Right atrium auricular region (tissue), 2 donors: ENCODE data around the gene KCNMA1. TPM values are rescaled to one million over a fixed set of nuclear protein-coding genes. Genes with fewer than 3 reads are reported as not detected.
"Not testable (repeated sequence)": the region's sequence is repeated elsewhere in the genome, so short reads cannot be mapped to it uniquely, and the experiment has no call there.

Experiments used
- DNase-seq: peaks from one replicate; pipeline ENCODE4 v3.0.0-alpha.2; 2019; ENCODE audit warnings: low spot score
- H3K27ac ChIP-seq, 2 donors: fragments of 200-600 bp; sonication (generic); 1 replicate in 1 of 2; 2 replicates in 1 of 2; pipeline ENCODE4 v1.5.1; 2016 to 2019
- H3K27me3 ChIP-seq, 2 donors: fragments of 200-600 bp; sonication (generic); one replicate each; pipeline versions ENCODE4 v1.5.1 to v1.6.0; 2017 to 2019
- H3K36me3 ChIP-seq: fragments of 200-600 bp; sonication (generic); one replicate; pipeline ENCODE4 v1.5.1; 2016
- H3K4me1 ChIP-seq, 2 donors: fragments of 200-600 bp; sonication (generic); one replicate each; pipeline versions ENCODE4 v1.5.1 to v1.6.0; 2017 to 2019
- H3K4me3 ChIP-seq, 2 donors: fragments of 200-600 bp; sonication (generic); 1 replicate in 1 of 2; 2 replicates in 1 of 2; pipeline ENCODE4 v1.5.1; 2017 to 2019; ENCODE audit warnings: mild to moderate bottlenecking in 1 of 2, moderate library complexity in 1 of 2
- H3K9me3 ChIP-seq, 2 donors: fragments of 200-600 bp; sonication (generic); one replicate each; pipeline ENCODE4 v1.5.1; 2019
- total RNA-seq, 2 donors: library from RNA; depleted of rRNA; stranded (reverse); fragments of >200 nt; gene quantifications; one replicate each; pipeline ENCODE4 v1.1.0, GENCODE V29; 2016
- TF ChIP-seq, protein P1 (sequence below), 2 donors: fragments of 200-600 bp; sonication (generic); IDR thresholded peaks; one replicate each; pipeline ENCODE4 v1.5.1; 2019; ENCODE audit warnings: antibody characterized with exemption in 2 of 2

The KCNMA1 gene
- total RNA-seq, 2 donors from 2014 or later: 2.3 to 3.5 TPM

DNA sequence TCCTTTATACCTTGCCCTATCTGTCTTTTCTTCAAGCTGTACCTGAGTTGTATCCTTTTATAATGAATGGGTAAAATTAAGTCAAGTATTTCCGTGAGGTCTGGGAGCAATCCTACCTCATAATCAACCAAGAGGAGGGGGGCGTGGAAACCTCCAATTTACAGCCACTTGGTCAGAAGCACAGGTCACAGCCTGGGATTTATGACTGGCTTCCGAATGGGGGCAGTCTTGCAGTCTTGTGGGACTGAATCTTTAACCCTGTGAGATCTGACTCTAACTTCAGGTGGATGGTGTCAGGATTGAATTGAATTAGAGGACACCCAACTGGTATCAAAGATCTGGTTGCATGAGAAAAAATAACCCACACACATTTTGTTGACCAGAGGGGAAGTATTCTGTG, 23.5 kb upstream of the KCNMA1 start:
- TF ChIP-seq, protein P1, sequence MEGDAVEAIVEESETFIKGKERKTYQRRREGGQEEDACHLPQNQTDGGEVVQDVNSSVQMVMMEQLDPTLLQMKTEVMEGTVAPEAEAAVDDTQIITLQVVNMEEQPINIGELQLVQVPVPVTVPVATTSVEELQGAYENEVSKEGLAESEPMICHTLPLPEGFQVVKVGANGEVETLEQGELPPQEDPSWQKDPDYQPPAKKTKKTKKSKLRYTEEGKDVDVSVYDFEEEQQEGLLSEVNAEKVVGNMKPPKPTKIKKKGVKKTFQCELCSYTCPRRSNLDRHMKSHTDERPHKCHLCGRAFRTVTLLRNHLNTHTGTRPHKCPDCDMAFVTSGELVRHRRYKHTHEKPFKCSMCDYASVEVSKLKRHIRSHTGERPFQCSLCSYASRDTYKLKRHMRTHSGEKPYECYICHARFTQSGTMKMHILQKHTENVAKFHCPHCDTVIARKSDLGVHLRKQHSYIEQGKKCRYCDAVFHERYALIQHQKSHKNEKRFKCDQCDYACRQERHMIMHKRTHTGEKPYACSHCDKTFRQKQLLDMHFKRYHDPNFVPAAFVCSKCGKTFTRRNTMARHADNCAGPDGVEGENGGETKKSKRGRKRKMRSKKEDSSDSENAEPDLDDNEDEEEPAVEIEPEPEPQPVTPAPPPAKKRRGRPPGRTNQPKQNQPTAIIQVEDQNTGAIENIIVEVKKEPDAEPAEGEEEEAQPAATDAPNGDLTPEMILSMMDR (IDR thresholded peaks at IDR 0.05): no peak
- DNase-seq: no peak
- H3K36me3 ChIP-seq: no peaks in the 10 kb centered on the region
- no peak overlapping the region for H3K27ac ChIP-seq
- H3K9me3 ChIP-seq: peaks cover 0 to 7% of the 10 kb centered on the region in 2 donors
- H3K27me3 ChIP-seq: no peaks in the 10 kb centered on the region
- no peaks in the 10 kb centered on the region for H3K4me1 ChIP-seq
- no peak overlapping the region for H3K4me3 ChIP-seq

DNA sequence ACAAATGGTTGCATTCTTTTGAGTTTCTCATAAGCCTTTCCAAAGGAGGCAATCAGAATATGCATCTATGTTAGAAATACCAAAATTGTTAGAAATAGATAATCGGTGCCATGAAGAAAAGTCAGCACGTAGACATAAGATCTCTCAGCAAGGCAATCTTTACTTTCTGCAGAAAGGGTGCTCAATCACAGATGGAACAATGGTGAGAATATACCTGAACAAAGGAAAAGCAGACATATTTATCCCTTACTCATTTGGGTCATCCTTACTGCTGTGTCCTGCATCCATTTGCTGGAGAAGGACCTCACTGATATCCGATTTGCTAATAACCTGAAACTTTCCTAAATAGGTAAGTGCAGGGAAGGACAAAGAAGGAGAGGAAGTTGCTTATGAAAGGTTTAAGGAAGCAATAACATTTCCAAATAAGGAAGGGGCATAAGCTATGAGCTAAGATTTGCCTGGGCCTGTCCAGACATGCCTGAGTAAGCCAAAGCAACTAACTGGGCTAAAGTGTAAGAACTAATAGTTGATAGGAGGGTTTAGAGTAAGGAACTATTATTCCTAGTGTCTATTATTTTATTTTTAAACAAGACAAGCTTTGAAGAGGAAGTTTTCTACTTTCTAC, 21.6 kb upstream of the KCNMA1 start:
- H3K27me3 ChIP-seq, H3K36me3 ChIP-seq: not testable (repeated sequence)

DNA sequence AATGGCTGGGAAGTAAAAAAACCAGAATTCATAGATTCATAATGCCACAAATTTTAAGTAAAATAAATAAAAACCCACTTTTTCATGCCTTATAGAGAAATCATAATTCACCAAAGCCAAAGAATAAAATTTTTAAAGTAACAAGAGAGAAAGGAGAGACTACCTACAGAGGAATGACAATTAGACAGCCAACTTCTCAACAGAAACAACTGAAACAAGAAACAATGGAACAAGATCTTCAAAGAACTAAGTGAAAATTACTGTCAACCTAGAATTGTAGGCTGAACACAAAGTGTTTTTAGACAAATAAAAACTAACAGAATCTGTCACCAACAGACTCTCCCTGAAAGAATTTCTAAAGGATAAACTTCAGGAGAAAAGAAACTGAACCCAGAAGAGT, 15.6 kb upstream of the KCNMA1 start:
- TF ChIP-seq, protein P1 (IDR thresholded peaks at IDR 0.05): no peak
- H3K9me3 ChIP-seq: peaks cover 0 to 13% of the 10 kb centered on the region in 2 donors
- H3K4me1 ChIP-seq: no peaks in the 10 kb centered on the region
- no peak for DNase-seq
- no peak overlapping the region for H3K27ac ChIP-seq
- no peak overlapping the region for H3K4me3 ChIP-seq
- no peaks in the 10 kb centered on the region for H3K27me3 ChIP-seq
- H3K36me3 ChIP-seq: no peaks in the 10 kb centered on the region

More for the DNA sequence above, 21.6 kb upstream of the KCNMA1 start:
- H3K4me3 ChIP-seq, H3K4me1 ChIP-seq, DNase-seq, H3K27ac ChIP-seq, H3K9me3 ChIP-seq: not testable (repeated sequence)

DNA sequence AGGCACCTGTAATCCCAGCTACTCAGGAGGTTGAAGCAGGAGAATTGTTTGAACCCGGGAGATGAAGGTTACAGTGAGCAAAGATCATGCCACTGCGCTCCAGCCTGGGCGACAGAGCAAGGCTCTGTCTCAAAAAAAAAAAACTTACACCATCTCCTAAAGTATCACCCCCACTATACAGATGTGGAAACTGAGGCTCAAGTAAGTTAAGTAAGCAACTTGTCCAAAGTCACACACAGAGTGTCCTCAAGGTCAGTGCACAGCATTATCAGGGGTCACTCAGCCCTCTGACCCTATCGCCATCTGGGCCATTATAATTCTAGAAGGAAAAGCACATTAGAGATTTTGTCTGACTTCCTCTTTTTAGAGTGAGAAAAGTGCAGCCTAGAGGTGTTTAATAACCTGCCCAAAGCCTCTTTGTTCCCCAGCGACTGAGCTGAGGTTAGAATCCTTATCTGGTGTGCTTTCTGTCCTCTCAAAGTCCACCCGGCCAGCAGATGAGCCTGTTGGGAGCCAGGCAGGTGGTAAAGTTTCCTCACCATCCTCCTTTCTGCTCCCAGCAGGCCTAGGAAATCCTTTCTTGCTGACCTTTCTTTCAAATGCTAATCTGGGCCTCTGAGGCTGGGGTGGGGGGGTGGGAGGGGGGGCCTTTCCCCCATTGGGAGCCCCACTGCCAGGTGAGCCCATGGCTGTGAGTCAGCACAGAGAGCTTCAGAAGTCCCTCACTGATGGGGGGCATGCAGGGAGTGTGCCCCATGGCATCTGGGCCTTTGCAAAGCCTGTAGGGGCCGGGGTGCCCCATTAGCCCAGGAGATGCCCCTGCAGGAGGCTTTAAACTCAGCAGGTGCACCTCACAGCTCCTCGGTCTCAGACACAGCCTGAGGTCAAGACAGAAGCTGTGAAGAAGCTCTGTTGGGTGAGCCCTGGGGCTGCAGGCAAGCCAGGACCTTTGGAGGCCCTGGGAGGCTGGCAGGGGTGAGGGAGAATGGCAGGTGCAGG, 12.0 kb upstream of the KCNMA1 start:
- Histone ChIP-seq H3K27me3 (no peaks in the 10 kb centered on the region), H3K27ac (no peak overlapping the region), H3K4me3 (no peak overlapping the region), H3K36me3 (no peaks in the 10 kb centered on the region), H3K4me1 (no peaks in the 10 kb centered on the region), H3K9me3 (peaks cover 0 to 13% of the 10 kb centered on the region in 2 donors)
- TF ChIP-seq, protein P1 (IDR thresholded peaks at IDR 0.05): no peak
- DNase-seq: no peak

DNA sequence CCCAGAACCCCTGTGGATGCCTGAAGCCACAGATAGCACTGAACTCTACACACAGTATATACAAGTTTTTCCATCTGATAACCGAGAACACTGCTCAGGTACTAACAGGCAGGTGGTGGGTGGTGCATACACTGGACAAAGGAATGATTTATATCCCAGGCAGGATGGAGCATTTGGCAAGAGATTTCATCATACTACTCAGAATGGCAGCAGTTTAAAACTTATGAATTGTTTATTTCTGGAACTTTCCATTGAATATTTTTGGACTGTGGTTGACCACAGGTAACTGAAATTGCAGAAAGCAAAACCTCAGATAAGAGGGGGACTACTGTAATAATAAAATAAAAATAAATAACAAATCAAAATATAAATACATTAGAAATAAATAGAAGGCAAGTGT, 10.9 kb upstream of the KCNMA1 start:
- no peak for DNase-seq

More for the DNA sequence above, 10.9 kb upstream of the KCNMA1 start:
- Histone ChIP-seq H3K4me1 (no peaks in the 10 kb centered on the region), H3K4me3 (no peak overlapping the region), H3K36me3 (no peaks in the 10 kb centered on the region), H3K27ac (no peak overlapping the region), H3K27me3 (no peaks in the 10 kb centered on the region), H3K9me3 (peaks cover 0 to 10% of the 10 kb centered on the region in 2 donors)
- TF ChIP-seq, protein P1 (IDR thresholded peaks at IDR 0.05): no peak
